GM21447 (cell line): Measurements from ENCODE around the gene GMPR.

Source experiments
- ATAC-seq: cut with Tn5 transposase; IDR thresholded peaks from one replicate; pipeline ENCODE4 v1.9.1; 2021; ENCODE audit not compliant: unreplicated experiment

The GMPR gene

DNA sequence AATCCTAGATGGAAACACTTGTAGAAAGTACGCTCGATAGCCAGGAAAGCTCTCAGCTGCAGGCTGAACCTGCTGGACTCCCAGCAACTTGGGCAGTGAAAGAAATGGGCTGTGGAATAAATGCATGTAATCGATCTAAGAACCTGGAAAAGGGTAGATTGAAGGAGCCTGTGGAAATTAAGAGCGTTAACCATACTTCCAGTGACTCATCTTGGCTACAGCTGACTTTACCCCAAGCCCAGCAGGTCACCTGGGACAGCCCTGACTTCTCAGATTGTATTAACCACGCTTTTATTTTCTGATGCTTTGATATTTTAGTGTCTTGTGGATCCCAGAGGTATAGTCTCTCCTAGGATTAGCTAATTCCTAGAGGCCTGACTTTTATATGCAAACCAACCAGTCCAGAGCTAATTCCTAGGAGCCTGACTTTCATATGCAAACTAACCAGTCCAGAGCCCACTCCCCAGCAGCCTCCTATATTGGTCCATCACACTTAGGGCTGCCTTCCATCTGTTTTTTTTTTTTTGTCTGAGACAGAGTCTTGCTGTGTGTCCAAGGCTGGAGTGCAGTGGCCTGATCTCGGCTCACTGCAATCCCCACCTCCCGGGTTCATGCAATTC is 86.3 kb downstream of the GMPR start:
- no peak for ATAC-seq

GRCh38 chr6:16326531-16326930 is 88.1 kb downstream of the GMPR start:
- ATAC-seq: no peak

- no peak for ATAC-seq
These were observed 88.8 kb downstream of the GMPR start for GRCh38 chr6:16326971-16327776.

- ATAC-seq: no peak
These were observed 89.5 kb downstream of the GMPR start for GRCh38 chr6:16327777-16328325.

DNA sequence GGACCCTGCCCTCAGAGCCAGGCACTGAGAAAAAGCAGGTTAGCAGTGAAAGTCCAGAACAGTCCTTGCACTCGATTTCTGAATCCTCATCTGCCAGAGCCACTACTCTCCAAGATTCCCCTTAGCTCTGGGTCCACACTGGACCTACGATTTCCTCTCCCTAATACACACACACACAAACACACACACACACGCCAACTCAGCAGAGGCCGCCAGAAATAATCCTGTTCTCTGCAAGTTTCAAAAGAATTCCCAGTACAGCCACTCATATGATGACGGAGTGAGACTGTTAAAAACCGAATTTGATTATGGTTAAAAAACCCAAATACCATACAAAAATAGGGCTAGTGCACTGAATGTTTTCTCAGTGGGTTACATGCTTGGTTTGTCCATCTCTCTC is 90.8 kb downstream of the GMPR start:
- ATAC-seq: no peak

GRCh38 chr6:16331384-16332174 is 93.2 kb downstream of the GMPR start:
- peak; percentile 60 for ATAC-seq

DNA sequence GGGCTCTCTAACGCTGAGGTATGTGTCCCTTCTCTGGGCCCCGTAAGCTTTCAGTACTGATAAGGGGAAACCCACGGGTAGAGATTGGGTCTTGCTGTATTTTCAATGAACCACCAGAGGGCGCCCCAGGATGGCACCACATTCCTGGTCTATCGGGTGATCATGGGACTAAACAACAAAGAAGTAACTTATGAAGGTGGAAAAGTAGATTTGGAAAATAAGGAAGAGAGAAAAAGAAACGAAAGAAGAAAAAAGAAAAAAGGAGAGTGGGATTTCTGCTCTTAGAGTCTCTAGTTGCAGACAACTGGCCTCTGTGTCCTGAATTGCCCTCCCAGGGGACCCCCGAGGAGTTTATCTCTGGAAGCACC is 93.8 kb downstream of the GMPR start:
- peak; percentile 89 for ATAC-seq

GRCh38 chr6:16333580-16333979 is 95.2 kb downstream of the GMPR start:
- no peak for ATAC-seq

DNA sequence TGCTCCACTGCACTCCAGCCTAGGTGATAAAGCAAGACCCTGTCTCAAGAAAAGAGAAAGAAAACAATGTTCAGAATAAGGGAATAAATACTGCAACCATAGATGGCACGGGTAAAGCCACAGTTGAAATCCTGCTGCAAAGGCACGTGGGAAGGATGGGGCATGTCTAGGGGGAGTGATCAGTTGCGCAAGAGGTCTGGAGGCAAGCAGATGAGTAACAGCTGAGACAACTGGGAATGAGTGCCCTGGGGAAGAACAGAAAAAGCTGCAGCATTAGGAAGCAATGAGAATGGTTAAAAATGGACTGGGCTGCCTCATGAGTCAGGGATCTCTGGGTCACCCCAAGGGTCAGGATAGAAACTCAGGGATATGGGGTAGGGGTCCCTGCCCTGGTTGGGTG is 96.3 kb downstream of the GMPR start:
- ATAC-seq: no peak

DNA sequence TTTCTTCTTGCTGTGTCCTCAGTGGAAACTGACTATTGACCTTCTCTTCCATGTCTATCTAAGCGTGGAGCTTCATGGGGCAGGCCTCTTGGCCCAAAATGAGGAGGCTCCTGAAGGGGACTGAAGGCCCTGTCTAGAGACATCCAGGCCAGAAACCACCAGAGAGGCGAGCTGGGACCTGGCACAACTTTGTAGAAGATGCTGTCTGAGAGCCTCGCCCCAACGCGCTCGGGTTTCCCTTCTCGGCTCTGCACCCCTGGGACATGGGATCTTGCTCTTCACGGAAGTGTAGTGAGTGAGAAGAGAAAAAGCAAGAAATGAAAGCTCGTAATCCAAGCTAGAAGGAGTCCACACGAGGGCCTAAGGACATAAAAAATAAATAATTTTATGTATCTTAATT is 96.8 kb downstream of the GMPR start:
- ATAC-seq: no peak

- ATAC-seq: no peak
These were observed 97.8 kb downstream of the GMPR start for GRCh38 chr6:16336056-16336818.

DNA sequence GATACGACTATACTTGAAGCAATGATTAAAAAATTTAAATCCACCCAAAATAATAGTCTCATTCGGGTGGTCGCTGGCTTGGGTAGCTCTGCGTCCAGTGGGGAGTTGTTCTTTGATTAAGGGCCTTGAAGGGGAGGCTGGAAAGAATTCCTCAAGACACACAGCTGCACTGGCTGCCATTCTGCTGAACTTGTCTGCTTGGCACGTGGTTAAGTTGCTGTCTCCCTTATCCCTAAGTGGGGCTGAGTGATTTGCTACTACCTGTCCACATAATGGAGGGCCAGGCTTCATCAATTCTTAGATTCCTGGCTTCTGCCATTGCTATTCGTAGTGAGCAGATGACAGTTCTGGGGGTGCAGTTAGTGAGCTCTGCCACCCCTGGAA is 98.5 kb downstream of the GMPR start:
- no peak for ATAC-seq

DNA sequence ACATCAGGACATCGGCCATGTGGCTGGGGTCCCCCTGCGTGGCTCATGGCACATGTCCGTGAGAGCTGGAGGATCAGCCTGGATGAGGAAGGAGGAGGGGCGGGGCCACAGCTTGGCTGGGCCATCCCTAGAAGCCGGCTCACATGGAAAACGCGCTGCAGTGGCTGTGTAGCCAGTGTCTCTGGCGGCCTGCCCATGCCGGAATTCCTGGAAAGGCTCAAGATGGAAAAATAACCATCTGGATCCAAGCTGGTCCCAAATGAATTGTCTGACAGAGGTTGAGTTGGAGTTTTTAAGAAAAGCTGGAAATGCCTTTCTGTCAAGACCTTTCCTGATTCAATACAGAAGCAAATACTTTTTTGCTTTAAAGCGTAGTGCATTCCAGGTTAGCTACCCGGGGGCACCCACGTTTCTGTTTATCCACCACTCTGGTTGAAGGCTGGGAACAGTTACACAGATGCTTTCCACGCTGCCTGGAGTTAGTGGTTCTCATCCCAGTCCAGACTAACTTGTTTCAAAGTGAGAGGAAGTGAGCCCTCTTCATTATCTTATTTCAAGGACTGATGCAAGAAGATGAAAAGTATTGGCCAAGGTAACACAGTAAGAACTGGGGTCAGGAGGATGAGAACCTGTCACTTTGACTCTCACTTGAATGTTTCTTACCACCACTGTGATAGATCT is 99.0 kb downstream of the GMPR start:
- ATAC-seq: no peak

DNA sequence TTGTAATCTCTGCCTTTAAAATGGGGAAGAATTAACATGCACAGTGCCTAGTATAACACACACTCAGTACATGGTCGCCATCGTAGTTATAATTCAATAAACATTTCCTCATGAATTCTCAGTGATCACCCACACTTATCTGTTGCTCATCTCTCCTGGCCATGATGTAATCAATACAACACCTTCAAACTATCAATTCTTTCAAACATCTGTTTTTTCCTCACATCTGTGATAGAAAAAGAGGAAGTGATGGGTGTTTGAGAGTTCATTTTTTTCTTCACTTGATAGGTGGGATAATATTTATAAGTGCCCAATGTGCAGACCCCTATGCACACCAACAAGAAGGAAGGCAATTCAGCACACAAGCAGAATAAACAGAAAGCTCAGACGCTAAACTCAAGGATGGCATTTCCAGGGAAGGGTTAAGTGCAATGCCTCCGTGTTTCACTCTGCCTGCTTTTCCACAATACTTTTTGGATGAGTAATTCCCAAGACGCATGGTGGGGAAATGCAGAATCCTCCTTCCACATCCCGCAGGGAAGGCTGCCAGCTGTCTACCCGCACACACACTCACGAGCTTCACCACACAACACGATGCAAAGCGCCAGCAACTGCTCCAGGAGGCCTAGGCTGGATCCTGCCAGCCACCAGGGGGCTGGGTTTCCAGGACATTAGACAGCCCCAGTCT is 100.3 kb downstream of the GMPR start:
- no peak for ATAC-seq

DNA sequence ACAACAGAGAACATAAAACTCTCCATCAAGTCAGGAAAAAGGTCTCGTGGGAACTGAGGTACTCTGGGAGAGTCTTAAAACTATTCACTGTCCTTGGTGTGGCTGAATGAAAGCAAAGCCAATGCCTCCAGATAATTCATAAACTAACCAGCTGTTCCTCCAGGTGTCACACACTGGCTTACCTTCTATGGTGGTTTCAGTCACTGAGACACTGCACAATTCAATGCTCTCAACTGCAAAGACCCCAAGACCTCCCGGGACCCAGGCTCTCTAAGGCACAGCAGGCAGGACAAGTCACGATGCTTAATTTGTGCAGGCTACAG is 100.8 kb downstream of the GMPR start:
- ATAC-seq: no peak

DNA sequence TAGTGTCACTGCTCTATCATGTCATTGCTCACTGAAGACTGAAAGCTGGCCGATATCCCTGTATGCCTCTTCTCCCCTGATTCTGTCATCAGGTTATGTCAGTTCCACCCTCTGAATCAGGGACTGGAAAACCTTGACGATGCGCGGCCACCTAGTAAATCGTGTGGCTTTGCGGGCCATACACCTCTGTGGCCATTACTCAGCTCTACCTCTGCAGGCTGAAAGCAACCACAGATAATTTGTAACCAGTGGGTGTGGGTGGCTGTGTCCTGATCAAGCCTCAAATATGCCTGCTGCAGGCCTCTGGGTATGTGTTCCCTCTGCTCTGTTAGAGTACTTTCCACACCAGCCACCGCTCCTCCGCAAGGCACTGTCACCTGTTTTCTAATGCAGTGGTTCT is 105.2 kb downstream of the GMPR start:
- no peak for ATAC-seq

DNA sequence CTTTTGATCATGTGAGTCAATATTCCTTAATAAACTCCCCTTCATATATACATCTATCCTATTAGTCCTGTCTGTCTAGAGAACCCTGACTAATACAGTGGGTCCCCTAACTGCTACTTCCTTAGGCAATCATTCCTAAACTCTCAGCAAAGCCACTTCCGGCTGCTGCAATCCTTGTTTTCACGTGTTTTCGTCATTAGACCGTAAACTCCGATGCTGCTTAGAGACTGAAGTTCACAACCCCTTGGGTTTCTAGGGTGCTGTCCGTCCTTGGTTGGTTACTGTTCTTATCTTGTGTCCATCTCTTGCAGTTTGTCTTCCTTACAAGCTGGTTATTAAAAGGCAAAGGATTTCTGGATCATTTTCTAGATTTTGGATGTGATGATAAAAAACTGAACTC is 106.4 kb downstream of the GMPR start:
- no peak for ATAC-seq
